Jurkat, Clone E6-1 (cell line): Measurements from ENCODE around the gene SLC11A1. TPM values are rescaled to one million over a fixed set of nuclear protein-coding genes. Genes with fewer than 3 reads are reported as not detected.

Experiments
- DNase-seq: peaks from one replicate; pipeline ENCODE4 v3.0.0-alpha.2; 2011; ENCODE audit warnings: low read depth, low spot score
- H3K4me3 ChIP-seq: 2 replicates; pipeline ENCODE4 v1.5.1; 2011; ENCODE audit warnings: mild to moderate bottlenecking, low read length, control low read depth, moderate library complexity
- polyA plus RNA-seq: library from polyadenylated mRNA; unstranded; fragments of >200 nt; gene quantifications from one replicate; pipeline ENCODE4 v1.2.1, GENCODE V29; 2012; ENCODE audit warnings: missing spikeins; ENCODE audit not compliant: insufficient read length, insufficient read depth

The SLC11A1 gene, protein sequence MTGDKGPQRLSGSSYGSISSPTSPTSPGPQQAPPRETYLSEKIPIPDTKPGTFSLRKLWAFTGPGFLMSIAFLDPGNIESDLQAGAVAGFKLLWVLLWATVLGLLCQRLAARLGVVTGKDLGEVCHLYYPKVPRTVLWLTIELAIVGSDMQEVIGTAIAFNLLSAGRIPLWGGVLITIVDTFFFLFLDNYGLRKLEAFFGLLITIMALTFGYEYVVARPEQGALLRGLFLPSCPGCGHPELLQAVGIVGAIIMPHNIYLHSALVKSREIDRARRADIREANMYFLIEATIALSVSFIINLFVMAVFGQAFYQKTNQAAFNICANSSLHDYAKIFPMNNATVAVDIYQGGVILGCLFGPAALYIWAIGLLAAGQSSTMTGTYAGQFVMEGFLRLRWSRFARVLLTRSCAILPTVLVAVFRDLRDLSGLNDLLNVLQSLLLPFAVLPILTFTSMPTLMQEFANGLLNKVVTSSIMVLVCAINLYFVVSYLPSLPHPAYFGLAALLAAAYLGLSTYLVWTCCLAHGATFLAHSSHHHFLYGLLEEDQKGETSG
- polyA plus RNA-seq = 0.52 TPM

GRCh38 chr2:218381916-218382366, at the start of gene SLC11A1:
SLC11A1 (plus strand) TSS chr2:218382273; CDS start chr2:218382369, 96 bp downstream.
- no peak within 1 kb of the TSS for H3K4me3 ChIP-seq
- DNase-seq = no peak

DNA sequence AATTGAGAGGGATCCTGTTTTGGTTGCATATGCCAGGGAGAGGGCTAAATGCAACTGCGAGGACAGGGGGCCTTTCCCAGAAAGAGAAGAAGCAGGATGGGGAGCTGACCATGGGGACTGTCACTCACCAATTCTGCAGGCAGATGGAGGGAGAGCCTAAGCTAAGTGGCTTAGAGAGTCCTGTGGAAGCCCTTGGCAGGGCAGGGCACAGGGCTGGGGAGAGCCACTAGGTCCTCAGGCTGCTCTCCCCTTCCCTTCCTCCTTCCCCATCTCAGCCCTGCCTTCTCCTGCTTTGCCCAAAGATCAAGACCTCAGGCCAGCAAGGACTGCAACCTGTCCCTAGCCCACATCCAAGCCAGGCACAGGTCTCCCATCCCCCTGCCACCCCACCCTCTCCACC, 49.8 kb upstream of the SLC11A1 start:
- no peak for DNase-seq

GRCh38 chr2:218332920-218333645, 49.0 kb upstream of the SLC11A1 start:
- no peak for DNase-seq
- H3K4me3 ChIP-seq = no peak overlapping the region

More for the DNA sequence above, 49.8 kb upstream of the SLC11A1 start:
- no peak overlapping the region for H3K4me3 ChIP-seq

- no peak for DNase-seq
- no peak overlapping the region for H3K4me3 ChIP-seq
These were observed 47.5 kb upstream of the SLC11A1 start for GRCh38 chr2:218334531-218334930.

DNA sequence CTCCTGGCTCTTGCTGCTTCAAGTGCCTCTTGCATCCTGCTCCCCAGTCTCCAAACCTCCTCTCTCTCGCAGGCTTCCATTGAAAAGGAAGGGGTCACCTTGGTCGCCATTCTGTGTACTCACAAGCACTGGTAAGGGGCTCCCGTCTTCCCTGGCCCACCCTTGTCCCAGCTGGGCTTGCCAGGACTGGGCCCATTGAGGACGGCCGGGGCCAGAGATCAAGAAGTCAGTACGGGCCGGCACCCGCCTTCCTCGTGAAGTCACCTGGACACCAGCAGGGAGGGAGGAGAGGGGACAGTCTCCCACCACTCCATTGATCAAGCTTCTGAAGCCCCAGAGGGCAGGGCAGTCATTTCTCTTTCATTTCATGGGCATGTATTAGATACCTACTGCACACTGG, 41.4 kb upstream of the SLC11A1 start:
- DNase-seq = no peak

GRCh38 chr2:218341381-218341780, 40.7 kb upstream of the SLC11A1 start:
- no peak for DNase-seq

More for the DNA sequence above, 41.4 kb upstream of the SLC11A1 start:
- no peak overlapping the region for H3K4me3 ChIP-seq

GRCh38 chr2:218342837-218343236, 39.2 kb upstream of the SLC11A1 start:
- H3K4me3 ChIP-seq = no peak overlapping the region
- no peak for DNase-seq

More at GRCh38 chr2:218341381-218341780, 40.7 kb upstream of the SLC11A1 start:
- H3K4me3 ChIP-seq = no peak overlapping the region

DNA sequence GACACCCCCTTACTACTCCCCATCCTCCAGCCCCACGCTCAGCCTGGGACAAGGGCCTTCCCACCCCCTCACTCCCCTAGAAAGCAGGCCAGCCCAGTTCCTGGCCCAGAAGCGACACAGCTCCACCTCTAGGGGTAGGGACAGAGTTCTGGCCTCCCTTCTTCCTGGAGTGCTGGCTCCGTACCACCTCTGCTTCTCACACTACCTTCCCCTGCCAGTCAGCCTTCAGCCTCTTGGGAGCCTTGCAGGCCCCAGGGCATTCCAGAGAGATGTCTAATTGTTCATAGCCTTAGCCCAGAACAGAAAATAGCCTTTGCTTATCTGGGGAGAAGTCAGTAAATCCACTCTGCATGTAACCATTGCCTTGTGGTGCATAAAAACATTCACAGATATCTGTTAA, 38.5 kb upstream of the SLC11A1 start:
- DNase-seq = no peak
- H3K4me3 ChIP-seq = no peak overlapping the region

GRCh38 chr2:218344090-218344754, 37.9 kb upstream of the SLC11A1 start:
- no peak for DNase-seq
- H3K4me3 ChIP-seq = no peak overlapping the region

GRCh38 chr2:218344755-218345417, 37.2 kb upstream of the SLC11A1 start:
- DNase-seq = no peak
- H3K4me3 ChIP-seq = no peak overlapping the region

- DNase-seq = no peak
- no peak overlapping the region for H3K4me3 ChIP-seq
These were observed 36.4 kb upstream of the SLC11A1 start for GRCh38 chr2:218345491-218346236.

DNA sequence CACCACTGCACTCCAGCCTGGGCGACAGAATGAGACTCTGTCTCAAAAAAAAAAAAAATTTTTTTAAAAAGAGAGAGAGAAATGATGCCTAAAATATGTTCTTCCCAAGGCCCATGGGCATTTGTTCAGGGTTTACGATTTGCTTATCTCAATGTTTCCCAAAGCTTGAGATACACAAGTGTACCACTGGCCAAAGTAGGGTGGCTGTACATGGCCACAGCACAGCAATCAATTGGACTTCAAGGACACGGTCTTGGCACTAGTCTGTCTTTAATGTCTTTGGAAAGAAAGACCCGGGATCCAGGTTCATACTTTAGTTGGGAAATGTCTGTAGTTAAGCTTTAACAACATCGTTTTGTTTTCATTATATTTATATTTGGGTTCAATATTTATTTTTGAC, 34.9 kb upstream of the SLC11A1 start:
- H3K4me3 ChIP-seq = no peak overlapping the region
- DNase-seq = no peak

DNA sequence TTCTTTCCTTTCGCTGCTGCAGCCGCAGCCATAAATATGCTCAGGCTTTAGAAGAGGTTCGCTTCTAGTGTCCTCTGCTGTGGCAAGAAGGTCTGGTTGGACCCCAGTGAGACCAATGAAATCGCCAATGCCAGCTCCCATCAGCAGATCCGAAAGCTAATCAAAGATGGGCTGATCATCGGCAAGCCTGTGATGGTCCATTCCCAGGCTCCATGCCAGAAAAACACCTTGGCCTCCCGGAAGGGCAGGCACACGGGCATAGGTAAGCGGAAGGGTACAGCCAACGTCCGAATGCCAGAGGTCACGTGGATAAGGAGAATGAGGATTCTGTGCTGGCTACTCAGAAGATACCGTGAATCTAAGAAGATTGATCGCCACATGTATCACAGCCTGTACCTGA, 28.0 kb upstream of the SLC11A1 start:
- H3K4me3 ChIP-seq = no peak overlapping the region
- no peak for DNase-seq

- H3K4me3 ChIP-seq = no peak overlapping the region
- no peak for DNase-seq
These were observed 27.1 kb upstream of the SLC11A1 start for GRCh38 chr2:218354850-218355443.

GRCh38 chr2:218357236-218358177, 24.6 kb upstream of the SLC11A1 start:
- DNase-seq = no peak
- no peak overlapping the region for H3K4me3 ChIP-seq

- no peak for DNase-seq
- H3K4me3 ChIP-seq = no peak overlapping the region
These were observed 21.6 kb upstream of the SLC11A1 start for GRCh38 chr2:218360453-218360852.

DNA sequence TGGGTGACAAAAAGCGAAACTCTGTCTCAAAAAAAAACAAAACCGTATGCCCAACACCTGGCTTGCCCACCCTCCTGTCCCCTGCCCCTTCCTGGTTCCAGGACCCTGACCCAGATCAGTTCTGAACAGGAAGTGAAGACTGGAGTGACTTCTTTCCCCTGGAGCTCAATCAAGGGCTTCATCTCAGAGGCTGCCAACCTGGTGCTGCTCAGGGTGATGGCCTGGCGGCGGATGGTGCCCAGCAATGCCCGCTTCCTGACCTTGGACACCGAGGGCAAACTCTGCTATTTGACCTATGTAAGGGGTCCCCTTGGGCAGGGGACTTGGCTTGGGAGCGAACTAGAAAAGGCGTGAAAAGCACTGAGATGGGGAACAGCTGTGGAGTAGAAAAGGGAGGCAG, 19.5 kb upstream of the SLC11A1 start:
- no peak overlapping the region for H3K4me3 ChIP-seq
- no peak for DNase-seq
